GM21515 (cell line): ENCODE data around the gene GNB1.
"Not testable (repeated sequence)": the region's sequence is repeated elsewhere in the genome, so short reads cannot be mapped to it uniquely, and the experiment has no call there.

ENCODE experiments used
- ATAC-seq: cut with Tn5 transposase; IDR thresholded peaks from one replicate; pipeline ENCODE4 v1.9.1; 2021; ENCODE audit not compliant: unreplicated experiment

The GNB1 gene

GRCh38 chr1:1861761-1862310 is 29.1 kb downstream of the GNB1 start:
- not testable (repeated sequence) for ATAC-seq

GRCh38 chr1:1861339-1861730 is 29.6 kb downstream of the GNB1 start:
- ATAC-seq = no peak

GRCh38 chr1:1859970-1860697 is 30.8 kb downstream of the GNB1 start:
- ATAC-seq = not testable (repeated sequence)

- ATAC-seq = no peak
Measured at GRCh38 chr1:1858382-1859086, 32.4 kb downstream of the GNB1 start.

GRCh38 chr1:1857096-1857703 is 33.7 kb downstream of the GNB1 start:
- no peak for ATAC-seq

GRCh38 chr1:1856161-1856560 is 34.7 kb downstream of the GNB1 start:
- not testable (repeated sequence) for ATAC-seq

- no peak for ATAC-seq
Measured at GRCh38 chr1:1853593-1854257, 37.2 kb downstream of the GNB1 start.

- no peak for ATAC-seq
Measured at GRCh38 chr1:1852619-1853414, 38.1 kb downstream of the GNB1 start.

- no peak for ATAC-seq
Measured at GRCh38 chr1:1847890-1848289, 43.0 kb downstream of the GNB1 start.

GRCh38 chr1:1847061-1847850 is 43.6 kb downstream of the GNB1 start:
- no peak for ATAC-seq

- ATAC-seq = no peak
Measured at GRCh38 chr1:1846386-1846918, 44.4 kb downstream of the GNB1 start.

GRCh38 chr1:1842360-1843146 is 48.3 kb downstream of the GNB1 start:
- ATAC-seq = no peak

GRCh38 chr1:1841575-1841995 is 49.3 kb downstream of the GNB1 start:
- ATAC-seq = no peak

- no peak for ATAC-seq
Measured at GRCh38 chr1:1839311-1839965, 51.4 kb downstream of the GNB1 start.

GRCh38 chr1:1836119-1836518 is 54.8 kb downstream of the GNB1 start:
- no peak for ATAC-seq

- ATAC-seq = no peak
Measured at GRCh38 chr1:1835546-1835945, 55.3 kb downstream of the GNB1 start.

- no peak for ATAC-seq
Measured at GRCh38 chr1:1833916-1834325, 57.0 kb downstream of the GNB1 start.

GRCh38 chr1:1833456-1833855 is 57.4 kb downstream of the GNB1 start:
- no peak for ATAC-seq
